ENCODE measurements around the gene REELD1.

Gene REELD1

GRCh38 chr4:146269228-146269653 lies 54.9 kb downstream of the REELD1 start:
- no peak for DNase-seq (ENCODE audit: low read depth)

DNA sequence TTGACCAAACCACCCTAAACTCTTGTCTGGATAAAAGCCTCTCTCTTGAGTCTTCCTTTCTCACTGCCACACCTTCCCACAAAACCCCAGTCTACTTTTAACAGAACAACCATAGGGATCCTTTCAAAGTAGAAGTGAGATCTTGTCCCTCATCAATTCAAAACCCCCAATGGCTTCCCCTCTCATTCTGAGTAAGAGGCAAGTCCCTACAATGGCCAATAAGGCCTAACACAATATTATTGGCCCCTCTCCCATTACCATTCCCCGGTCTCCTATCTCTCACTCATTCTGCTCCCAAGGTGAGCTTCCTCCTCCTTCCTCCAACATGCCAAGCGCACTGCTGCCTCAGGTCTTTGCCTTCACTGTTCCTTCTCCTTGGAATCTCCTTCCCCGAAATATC lies 57.1 kb downstream of the REELD1 start:
- DNase-seq (ENCODE audit: low read depth), result no peak

- DNase-seq (ENCODE audit: low read depth), result no peak
Observed at GRCh38 chr4:146273204-146273901, 59.0 kb downstream of the REELD1 start.

DNA sequence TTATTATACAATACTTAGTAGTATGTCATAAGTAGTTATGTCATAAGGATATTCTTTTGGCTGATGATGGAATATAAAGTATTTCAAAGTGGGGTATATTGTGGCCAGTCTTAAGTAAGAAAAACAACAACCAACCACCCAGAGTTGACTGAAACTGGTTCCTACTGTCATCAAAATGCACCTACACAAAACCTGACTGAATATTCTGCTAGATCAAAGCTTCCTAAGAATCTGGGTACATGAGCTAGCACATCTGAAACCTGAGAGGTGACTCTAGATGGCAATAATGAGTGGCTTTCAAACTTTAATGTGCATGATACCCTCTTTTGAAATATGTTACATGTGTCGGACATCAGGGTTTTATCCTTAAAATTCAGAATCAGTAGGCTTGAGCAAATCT lies 60.4 kb downstream of the REELD1 start:
- DNase-seq (ENCODE audit: low read depth), result no peak

DNA sequence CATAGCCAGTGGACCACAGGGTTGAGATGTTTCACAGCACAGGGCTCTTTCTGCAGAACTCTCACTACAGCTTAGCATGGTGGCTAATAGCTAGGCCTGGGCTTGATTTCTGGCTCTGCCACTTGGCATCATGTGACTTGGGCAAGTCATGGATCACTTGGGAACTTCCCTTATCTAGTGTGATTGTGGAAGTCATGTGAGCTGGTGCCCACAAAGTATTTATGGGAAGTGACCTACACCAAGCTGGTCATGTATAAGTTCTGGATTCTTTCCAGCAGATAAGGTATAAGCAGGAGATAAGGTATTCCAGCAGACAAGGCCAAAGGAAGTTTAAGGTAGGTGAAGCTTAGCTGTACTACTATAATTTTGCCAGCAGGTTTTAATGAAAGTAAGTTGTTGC lies 61.0 kb downstream of the REELD1 start:
- no peak for DNase-seq (ENCODE audit: low read depth)

DNA sequence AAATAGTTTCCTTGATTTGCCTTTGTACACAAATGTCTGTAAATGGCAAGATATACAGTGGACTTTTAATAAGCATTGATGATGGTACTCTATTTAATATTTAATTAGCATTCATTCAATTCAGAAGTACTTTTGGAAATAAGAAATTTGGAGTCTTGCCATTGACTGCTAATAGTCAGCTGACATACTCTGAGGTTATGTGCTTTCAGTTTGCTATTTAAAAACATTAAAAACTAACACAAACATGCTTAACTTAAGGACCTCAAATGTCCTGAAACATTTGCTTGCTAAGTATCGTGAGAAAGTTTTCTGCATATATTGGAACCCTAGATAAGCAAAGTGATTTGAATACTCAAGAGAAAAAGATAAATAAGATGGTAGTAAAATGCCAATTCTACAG lies 64.6 kb downstream of the REELD1 start:
- no peak for DNase-seq (ENCODE audit: low read depth)

Measured in T-helper 22 cell (primary cell).